Hepatocyte (in vitro differentiated cells): Measurements from ENCODE around the gene VAV3.
"Not testable (repeated sequence)": the region's sequence is repeated elsewhere in the genome, so short reads cannot be mapped to it uniquely, and the experiment has no call there.

Experiments
- CTCF ChIP-seq: fragments of 200-600 bp; sonication (generic); IDR thresholded peaks from 2 replicates; pipeline ENCODE4 v1.5.1; 2016; ENCODE audit warnings: antibody characterized with exemption, mild to moderate bottlenecking; ENCODE audit not compliant: poor library complexity
- EZH2 ChIP-seq: fragments of 200-600 bp; sonication (generic); IDR thresholded peaks from 2 replicates; pipeline ENCODE4 v1.6.1; 2016; ENCODE audit warnings: antibody characterized with exemption, mild to moderate bottlenecking, borderline replicate concordance
- EZH2phosphoT487 ChIP-seq: fragments of 200-600 bp; sonication (generic); IDR thresholded peaks from one replicate; pipeline ENCODE4 v1.6.1; 2018; ENCODE audit warnings: antibody characterized with exemption, mild to moderate bottlenecking, low read depth, moderate library complexity; ENCODE audit not compliant: unreplicated experiment, severe bottlenecking

DNA sequence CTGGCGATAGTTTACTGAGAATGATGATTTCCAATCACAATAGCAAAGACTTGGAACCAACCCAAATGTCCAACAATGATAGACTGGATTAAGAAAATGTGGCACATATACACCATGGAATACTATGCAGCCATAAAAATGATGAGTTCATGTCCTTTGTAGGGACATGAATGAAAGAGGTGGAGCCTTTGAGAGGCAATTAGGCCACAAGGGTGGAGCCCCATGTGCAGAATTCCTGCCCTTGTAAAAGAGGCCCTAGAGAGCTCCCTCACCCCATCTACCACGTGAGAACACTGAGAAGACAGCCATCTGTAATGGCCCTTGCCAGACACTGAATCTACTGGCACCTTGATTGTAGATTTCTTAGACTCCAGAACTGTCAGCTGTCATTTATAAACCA lies 314.2 kb downstream of the VAV3 start:
- TF ChIP-seq EZH2phosphoT487, EZH2, CTCF: not testable (repeated sequence)
